GM12878 (cell line): ENCODE results near the gene PTEN. TPM values are rescaled to one million over a fixed set of nuclear protein-coding genes. Genes with fewer than 3 reads are reported as not detected.
"Not testable (repeated sequence)": the region's sequence is repeated elsewhere in the genome, so short reads cannot be mapped to it uniquely, and the experiment has no call there.

Experiments used
- ATAC-seq: fragments of 200-7000 bp; cut with Tn5 transposase; 3 replicates; pipeline ENCODE4 v1.9.1; 2020; ENCODE audit warnings: mild to moderate bottlenecking, moderate library complexity
- BruUV-seq: library from RNA; stranded (reverse); fragments of 400-500 nt; replicated peaks from 2 replicates; lab custom pipeline; 2021; lab: Mats Ljungman, UMichigan
- CTCF ChIA-PET: fragments of 300-600 bp; sonication (Branson Sonifier 250); formaldehyde crosslinking; extraction: SDS; loops from one replicate; lab custom pipeline; 2021; ENCODE audit warnings: inconsistent platforms; lab: Yijun Ruan, JAX
- POLR2A ChIA-PET: fragments of 350-600 bp; formaldehyde crosslinking; extraction: SDS; loops from one replicate; lab custom pipeline; 2021; ENCODE audit warnings: inconsistent platforms; lab: Charles Lee
- RAD21 ChIA-PET: fragments of 300-600 bp; sonication (Branson Sonifier 250); formaldehyde crosslinking; loops from one replicate; lab custom pipeline; 2023; ENCODE audit warnings: antibody characterized with exemption; ENCODE audit not compliant: unreplicated experiment; lab: Charles Lee
- SMC1A ChIA-PET: fragments of 300-600 bp; sonication (Branson Sonifier 250); formaldehyde crosslinking; loops from one replicate; lab custom pipeline; 2023; ENCODE audit not compliant: unreplicated experiment, uncharacterized antibody; lab: Charles Lee
- DNase-seq: peaks from one replicate; pipeline ENCODE4 v3.0.0-alpha.2; 2011; ENCODE audit warnings: low read depth, low spot score
- FAIRE-seq: peaks from 3 replicates; lab custom pipeline; 2011; peaks lifted over from hg19 to GRCh38; lab: Jason Lieb, UNC
- H2AFZ ChIP-seq: 2 replicates; pipeline ENCODE4 v1.6.0; 2011; ENCODE audit warnings: low read depth, low read length, control low read depth; ENCODE audit not compliant: control insufficient read depth
- H3K27ac ChIP-seq: 2 replicates; pipeline ENCODE4 v1.5.1; 2011; ENCODE audit warnings: control low read depth; ENCODE audit not compliant: control insufficient read depth, insufficient read depth
- H3K27me3 ChIP-seq, 2 experiments: replicated peaks in 1 of 2; 2 replicates each; pipeline versions ENCODE4 v1.6.0 to v1.6.1; 2011; ENCODE audit warnings: low read length in 1 of 2; ENCODE audit not compliant: control insufficient read depth in 2 of 2, insufficient read depth in 2 of 2
- H3K36me3 ChIP-seq, 2 experiments: 2 replicates each; pipeline ENCODE4 v1.5.1; 2011; ENCODE audit warnings: low read length in 1 of 2; ENCODE audit not compliant: control insufficient read depth in 2 of 2, insufficient read depth in 2 of 2
- H3K4me1 ChIP-seq: 2 replicates; pipeline ENCODE4 v1.6.1; 2011; ENCODE audit warnings: mild to moderate bottlenecking, low read length, moderate library complexity, mixed read lengths; ENCODE audit not compliant: control insufficient read depth, insufficient read depth
- H3K4me2 ChIP-seq: 2 replicates; pipeline ENCODE4 v1.6.0; 2011; ENCODE audit warnings: control low read depth; ENCODE audit not compliant: control insufficient read depth, insufficient read depth
- H3K4me3 ChIP-seq: fragments of 200-600 bp; sonication (generic); 2 replicates; pipeline ENCODE4 v1.5.1; 2016
- H3K79me2 ChIP-seq: 2 replicates; pipeline ENCODE4 v1.6.0; 2011; ENCODE audit warnings: low read length; ENCODE audit not compliant: control insufficient read depth, insufficient read depth
- H3K9ac ChIP-seq: 2 replicates; pipeline ENCODE4 v1.8.0; 2011; ENCODE audit warnings: low read length, control low read depth, mixed read lengths; ENCODE audit not compliant: control insufficient read depth, insufficient read depth
- H3K9me3 ChIP-seq: replicated peaks from 3 replicates; pipeline ENCODE4 v1.5.1; 2011; ENCODE audit warnings: mild to moderate bottlenecking, low read length; ENCODE audit not compliant: control insufficient read depth, insufficient read depth
- H4K20me1 ChIP-seq: 2 replicates; pipeline ENCODE4 v1.6.0; 2011; ENCODE audit not compliant: control insufficient read depth, insufficient read depth
- BCL11A ChIP-seq: IDR thresholded peaks from 2 replicates; pipeline ENCODE4 v1.6.1; 2011; ENCODE audit warnings: low read depth, low read length
- CREM ChIP-seq: IDR thresholded peaks from 2 replicates; pipeline ENCODE4 v1.6.1; 2014; ENCODE audit warnings: antibody characterized with exemption, low read depth
- HDGF ChIP-seq: fragments of 450-650 bp; IDR thresholded peaks from 2 replicates; pipeline ENCODE4 v1.6.1; 2016; ENCODE audit warnings: antibody characterized with exemption
- PKNOX1 ChIP-seq: fragments of 450-650 bp; IDR thresholded peaks from 2 replicates; pipeline ENCODE4 v1.6.1; 2016; ENCODE audit warnings: mild to moderate bottlenecking
- SKIL ChIP-seq: fragments of 450-650 bp; IDR thresholded peaks from 2 replicates; pipeline ENCODE4 v1.6.1; 2017; ENCODE audit warnings: mild to moderate bottlenecking, low read depth, inconsistent platforms; ENCODE audit not compliant: poor library complexity, severe bottlenecking
- WGBS: methylation state at CpG from one replicate; pipeline ENCODE4 v1.1.6; 2016; ENCODE audit warnings: low lambda C conversion rate; ENCODE audit not compliant: insufficient replicate concordance, insufficient coverage; ENCODE audit errors: missing lambda C conversion rate; 5-methylcytosine and 5-hydroxymethylcytosine counted together
- in situ Hi-C: fragments of 300-500 bp; cut with MboI; formaldehyde crosslinking; loops from 9 replicates; pipeline ENCODE4 v1.14.3; 2018; ENCODE audit warnings: mixed read lengths
- intact Hi-C: fragments of 100-400 bp; cut with micrococcal nuclease; formaldehyde crosslinking; loops from one replicate; pipeline ENCODE4 v1.14.2; 2022; ENCODE audit not compliant: unreplicated experiment
- polyA plus RNA-seq, 11 experiments: library from polyadenylated mRNA; depleted of rRNA in 4 of 11; unstranded in 6 of 11; stranded (reverse) in 5 of 11; fragments of >200 nt; fragmentation: Nextera tagmentation in 4 of 11; fragmentation: Illumina TruSeq in 1 of 11; extraction: Ambion mirVana in 4 of 11; extraction: Trizol in 1 of 11; gene quantifications; 1 replicate in 1 of 11; 2 replicates in 10 of 11; pipeline versions ENCODE4 v1.2.1 to v1.2.3, GENCODE V29; 2011 to 2016; ENCODE audit warnings: inconsistent platforms in 2 of 11, missing spikeins in 2 of 11, low read depth in 1 of 11
- total RNA-seq, 4 experiments: library from RNA; depleted of rRNA in 3 of 4; stranded (reverse); fragments of >200 nt in 3 of 4; fragmentation: Illumina TruSeq in 1 of 4; extraction: Trizol in 1 of 4; gene quantifications; 2 replicates each; pipeline versions ENCODE4 v1.2.1 to v1.2.3, GENCODE V29; 2013 to 2021

PTEN gene
- total and polyA plus RNA-seq, 10 of the 15 experiments (the other 5 are each of a cell fraction or from before 2014, with no cell fraction given) = 26.1 to 175 (median 58.1) TPM

- CTCF ChIA-PET = interaction anchor here (0.8 to 5.1 kb wide), 9 partner anchors 9 to 701 kb away, joined by 3 to 47 read pairs (median 5); no protein-coding TSS in a partner anchor
- H3K27me3 ChIP-seq = no peaks in the 10 kb centered on the region
- WGBS = 67% methylated on average over 1 of the region's 1 CpG
- BruUV-seq = no TSS peak
- SMC1A ChIA-PET = interaction anchor here (1.0 to 4.3 kb wide), 5 partner anchors 13 to 540 kb away, joined by 3 to 27 read pairs (median 3); no protein-coding TSS in a partner anchor
- ATAC-seq (no peak), FAIRE-seq (no peak), DNase-seq (no peak)
- H3K79me2 ChIP-seq = no peaks in the 10 kb centered on the region
- no peak overlapping the region for H2AFZ ChIP-seq
- no peak overlapping the region for H3K4me3 ChIP-seq
- in situ Hi-C loops = no loop called here
- no peaks in the 10 kb centered on the region for H4K20me1 ChIP-seq
- POLR2A ChIA-PET = no interaction called here
- no peaks in the 10 kb centered on the region; the same call in 2 of the 3 replicates for H3K9me3 ChIP-seq
- H3K4me1 ChIP-seq = no peaks in the 10 kb centered on the region
- intact Hi-C loops = no loop called here
- RAD21 ChIA-PET = interaction anchor here (1.2 to 2.0 kb wide), 2 partner anchors 437 to 536 kb away, joined by 3 to 10 read pairs; no protein-coding TSS in a partner anchor
- TF ChIP-seq HDGF (no peak), PKNOX1 (no peak), BCL11A (no peak), SKIL (no peak), CREM (no peak)
- no peak overlapping the region for H3K27ac ChIP-seq
- H3K4me2 ChIP-seq = no peak overlapping the region
- no peak overlapping the region for H3K9ac ChIP-seq
- no peaks in the 10 kb centered on the region for H3K36me3 ChIP-seq
These were observed 11.3 kb upstream of the PTEN start for GRCh38 chr10:87852089-87852488.

GRCh38 chr10:87855247-87855646 lies 8.2 kb upstream of the PTEN start:
- FAIRE-seq, ATAC-seq, CTCF ChIA-PET, BruUV-seq, H3K4me3 ChIP-seq, H2AFZ ChIP-seq, DNase-seq, H3K4me2 ChIP-seq, H4K20me1 ChIP-seq, H3K79me2 ChIP-seq, H3K27me3 ChIP-seq, H3K4me1 ChIP-seq, H3K9me3 ChIP-seq, in situ Hi-C loops, RAD21 ChIA-PET, H3K36me3 ChIP-seq, SMC1A ChIA-PET, intact Hi-C loops, H3K27ac ChIP-seq, H3K9ac ChIP-seq, POLR2A ChIA-PET: not testable (repeated sequence)
- WGBS = 90% methylated on average over 5 of the region's 5 CpGs

- H3K4me3 ChIP-seq, H3K36me3 ChIP-seq, RAD21 ChIA-PET, ATAC-seq, intact Hi-C loops, H4K20me1 ChIP-seq, H3K9me3 ChIP-seq, BruUV-seq, H3K79me2 ChIP-seq, H3K27ac ChIP-seq, DNase-seq, POLR2A ChIA-PET, in situ Hi-C loops, CTCF ChIA-PET, H3K4me2 ChIP-seq, FAIRE-seq, H2AFZ ChIP-seq, H3K9ac ChIP-seq, H3K4me1 ChIP-seq, H3K27me3 ChIP-seq: not testable (repeated sequence)
- SMC1A ChIA-PET = interaction anchor here (1.2 kb wide), 1 partner anchor 697 kb away, joined by 3 read pairs; no protein-coding TSS in a partner anchor
- WGBS = 63% methylated on average over 4 of the region's 4 CpGs
These were observed 7.8 kb upstream of the PTEN start for GRCh38 chr10:87855665-87856064.
